IMR-90 (cell line): ENCODE measurements around the gene GPR37. TPM values are rescaled to one million over a fixed set of nuclear protein-coding genes. Genes with fewer than 3 reads are reported as not detected.

Source experiments
- ATAC-seq: fragments of 200-7000 bp; cut with Tn5 transposase; 2 replicates; pipeline ENCODE4 v1.9.1; 2020; ENCODE audit warnings: low read depth, mild to moderate bottlenecking, moderate library complexity
- BruUV-seq: library from RNA; stranded (reverse); fragments of 400-500 nt; replicated peaks from 2 replicates; lab custom pipeline; 2021; lab: Mats Ljungman, UMichigan
- CTCF ChIA-PET: fragments of 300-600 bp; formaldehyde crosslinking; extraction: SDS; loops from one replicate; lab custom pipeline; 2021; ENCODE audit warnings: antibody characterized with exemption; lab: Yijun Ruan, JAX
- POLR2A ChIA-PET: fragments of 300-600 bp; sonication (Branson Sonifier 250); formaldehyde crosslinking; loops from one replicate; lab custom pipeline; 2022; ENCODE audit warnings: antibody characterized with exemption; ENCODE audit not compliant: unreplicated experiment; lab: Charles Lee
- DNase-seq: peaks from one replicate; pipeline ENCODE4 v3.0.0; 2013
- H2AFZ ChIP-seq: replicated peaks from 2 replicates; pipeline ENCODE3; 2013; ENCODE audit warnings: low read length, mild to moderate bottlenecking; ENCODE audit not compliant: poor library complexity
- H2AK5ac ChIP-seq: 2 replicates; pipeline ENCODE4 v1.6.1; 2013; ENCODE audit warnings: low read depth, low read length, inconsistent platforms
- H2AK9ac ChIP-seq: replicated peaks from 2 replicates; pipeline ENCODE3; 2013; ENCODE audit warnings: mild to moderate bottlenecking, low read depth, low read length, moderate library complexity; ENCODE audit not compliant: poor library complexity
- H2BK120ac ChIP-seq: 2 replicates; pipeline ENCODE4 v1.6.1; 2013; ENCODE audit warnings: low read depth, low read length, inconsistent platforms
- H2BK15ac ChIP-seq: 3 replicates; pipeline ENCODE4 v1.6.1; 2013; ENCODE audit warnings: low read depth, low read length, inconsistent platforms
- H2BK20ac ChIP-seq: 2 replicates; pipeline ENCODE4 v1.6.1; 2013; ENCODE audit warnings: low read depth, mild to moderate bottlenecking, inconsistent platforms, low read length, moderate library complexity
- H2BK5ac ChIP-seq: 2 replicates; pipeline ENCODE4 v1.6.1; 2013; ENCODE audit warnings: mild to moderate bottlenecking, low read depth, low read length, inconsistent platforms; ENCODE audit not compliant: poor library complexity, severe bottlenecking
- H3K14ac ChIP-seq: replicated peaks from 2 replicates; pipeline ENCODE4 v1.6.1; 2013; ENCODE audit warnings: low read depth, low read length, inconsistent platforms
- H3K18ac ChIP-seq: 2 replicates; pipeline ENCODE4 v1.6.1; 2013; ENCODE audit warnings: low read depth, low read length, control low read depth
- H3K23ac ChIP-seq: 2 replicates; pipeline ENCODE4 v1.6.1; 2013; ENCODE audit warnings: low read depth, low read length, inconsistent platforms
- H3K27ac ChIP-seq: 2 replicates; pipeline ENCODE4 v1.5.1; 2013; ENCODE audit warnings: mild to moderate bottlenecking, control low read depth, low read length; ENCODE audit not compliant: insufficient read depth
- H3K27me3 ChIP-seq: 2 replicates; pipeline ENCODE4 v1.6.1; 2013; ENCODE audit warnings: low read length; ENCODE audit not compliant: control insufficient read depth, insufficient read depth
- H3K36me3 ChIP-seq: 2 replicates; pipeline ENCODE4 v1.6.1; 2013; ENCODE audit warnings: low read length, mixed read lengths; ENCODE audit not compliant: control insufficient read depth, insufficient read depth
- H3K4ac ChIP-seq: 2 replicates; pipeline ENCODE4 v1.6.1; 2013; ENCODE audit warnings: low read depth, low read length, inconsistent platforms
- H3K4me1 ChIP-seq: 2 replicates; pipeline ENCODE4 v1.6.1; 2013; ENCODE audit warnings: low read length, mixed read lengths; ENCODE audit not compliant: control insufficient read depth, insufficient read depth
- H3K4me2 ChIP-seq: 2 replicates; pipeline ENCODE4 v1.6.1; 2013; ENCODE audit warnings: low read depth, mild to moderate bottlenecking, control low read depth, low read length, moderate library complexity
- H3K4me3 ChIP-seq: 2 replicates; pipeline ENCODE4 v1.5.1; 2013; ENCODE audit warnings: low read depth, mild to moderate bottlenecking, control low read depth, low read length, moderate library complexity; ENCODE audit not compliant: insufficient read depth
- H3K56ac ChIP-seq: 2 replicates; pipeline ENCODE4 v1.6.1; 2013; ENCODE audit warnings: low read length, inconsistent platforms; ENCODE audit not compliant: insufficient read depth; ENCODE audit errors: extremely low read depth
- H3K79me1 ChIP-seq, 2 experiments: 2 replicates each; pipeline ENCODE4 v1.6.1; 2013; ENCODE audit warnings: low read length in 2 of 2, inconsistent platforms in 1 of 2, low read depth in 1 of 2
- H3K9ac ChIP-seq: 2 replicates; pipeline ENCODE4 v1.6.1; 2013; ENCODE audit warnings: low read depth, low read length, control low read depth
- H3K9me1 ChIP-seq: 2 replicates; pipeline ENCODE4 v1.6.1; 2013; ENCODE audit warnings: low read length, inconsistent platforms; ENCODE audit not compliant: insufficient read depth
- H3K9me3 ChIP-seq: 2 replicates; pipeline ENCODE4 v1.6.1; 2013; ENCODE audit warnings: low read length; ENCODE audit not compliant: control insufficient read depth, insufficient read depth
- H4K20me1 ChIP-seq: 2 replicates; pipeline ENCODE4 v1.6.1; 2013; ENCODE audit warnings: low read length, inconsistent platforms; ENCODE audit not compliant: insufficient read depth
- H4K5ac ChIP-seq: 2 replicates; pipeline ENCODE4 v1.6.1; 2013; ENCODE audit warnings: mild to moderate bottlenecking, low read depth, low read length, control low read depth
- H4K8ac ChIP-seq, 2 experiments: 2 replicates each; pipeline ENCODE4 v1.6.1; 2013; ENCODE audit warnings: low read depth in 2 of 2, low read length in 2 of 2, control low read depth in 1 of 2, inconsistent platforms in 1 of 2
- H4K91ac ChIP-seq: 2 replicates; pipeline ENCODE4 v1.6.1; 2013; ENCODE audit warnings: low read depth, low read length, inconsistent platforms; ENCODE audit not compliant: insufficient read depth
- BHLHE40 ChIP-seq: fragments of 150-350 bp; IDR thresholded peaks from 2 replicates; pipeline ENCODE4 v1.6.1; 2016; ENCODE audit warnings: mild to moderate bottlenecking, low read depth, low read length
- CEBPB ChIP-seq: IDR thresholded peaks from 2 replicates; pipeline ENCODE4 v1.6.1; 2012; ENCODE audit warnings: low read depth, low read length, improper control_type of control experiment
- CHD1 ChIP-seq: IDR thresholded peaks from 2 replicates; pipeline ENCODE4 v1.6.1; 2012; ENCODE audit warnings: low read depth, low read length, improper control_type of control experiment
- FOS ChIP-seq: fragments of 150-350 bp; IDR thresholded peaks from 2 replicates; pipeline ENCODE4 v1.6.1; 2016; ENCODE audit warnings: low read depth, low read length
- MAZ ChIP-seq: IDR thresholded peaks from 2 replicates; pipeline ENCODE4 v1.6.1; 2012; ENCODE audit warnings: low read depth, mild to moderate bottlenecking, low read length, improper control_type of control experiment, moderate library complexity, borderline replicate concordance
- MXI1 ChIP-seq: IDR thresholded peaks from 2 replicates; pipeline ENCODE4 v1.6.1; 2012; ENCODE audit warnings: low read depth, mild to moderate bottlenecking, low read length, moderate library complexity, borderline replicate concordance
- NFE2L2 ChIP-seq: fragments of 150-350 bp; IDR thresholded peaks from 2 replicates; pipeline ENCODE4 v1.6.1; 2016; ENCODE audit warnings: low read depth, mild to moderate bottlenecking, low read length
- POLR2A ChIP-seq: IDR thresholded peaks from 2 replicates; pipeline ENCODE4 v1.6.1; 2012; ENCODE audit warnings: mild to moderate bottlenecking, low read depth, low read length
- RAD21 ChIP-seq: IDR thresholded peaks from 2 replicates; pipeline ENCODE4 v1.6.1; 2012; ENCODE audit warnings: low read length, improper control_type of control experiment
- RCOR1 ChIP-seq: IDR thresholded peaks from 2 replicates; pipeline ENCODE4 v1.6.1; 2012; ENCODE audit warnings: mild to moderate bottlenecking, low read length, improper control_type of control experiment; ENCODE audit not compliant: insufficient replicate concordance
- RFX5 ChIP-seq: IDR thresholded peaks from 2 replicates; pipeline ENCODE4 v1.8.0; 2012; ENCODE audit warnings: low read depth, mild to moderate bottlenecking, low read length, moderate library complexity
- SMC3 ChIP-seq: fragments of 150-350 bp; IDR thresholded peaks from 2 replicates; pipeline ENCODE4 v1.6.1; 2016; ENCODE audit warnings: low read depth, mild to moderate bottlenecking, antibody characterized with exemption, low read length, moderate library complexity
- WGBS, 2 experiments: methylation state at CpG; one replicate each; pipeline versions ENCODE4 v1.1.5 to v1.1.7; 2013; ENCODE audit warnings: missing lambda C conversion rate in 2 of 2; ENCODE audit not compliant: insufficient read length in 1 of 2; ENCODE audit errors: extremely low coverage in 2 of 2; 5-methylcytosine and 5-hydroxymethylcytosine counted together
- dilution Hi-C: fragments of 300-500 bp; cut with HindIII; formaldehyde crosslinking; loops from one replicate; pipeline ENCODE4 v1.14.3; 2018; ENCODE audit warnings: low sequenced_read_pairs; ENCODE audit not compliant: unreplicated experiment
- in situ Hi-C: fragments of 300-500 bp; cut with MboI; formaldehyde crosslinking; loops from 3 replicates; pipeline ENCODE4 v1.14.3; 2019; ENCODE audit warnings: low sequenced_read_pairs, inconsistent platforms, mixed read lengths
- intact Hi-C: fragments of 100-400 bp; cut with micrococcal nuclease; formaldehyde crosslinking; loops from 2 replicates; pipeline ENCODE4 v1.10.0; 2022
- polyA plus RNA-seq, 3 experiments: library from polyadenylated mRNA; depleted of rRNA; stranded (reverse); fragments of >200 nt; gene quantifications; 2 replicates each; pipeline ENCODE4 v1.2.3, GENCODE V29; 2012; ENCODE audit warnings: low replicate concordance in 1 of 3
- total RNA-seq: library from RNA; depleted of rRNA; stranded (reverse); fragments of >200 nt; gene quantifications from 2 replicates; pipeline ENCODE4 v1.2.3, GENCODE V29; 2012
- TF ChIP-seq, protein P1 (sequence below): conservative IDR thresholded peaks from 2 replicates; pipeline ENCODE4 v1.5.1; 2012; ENCODE audit warnings: mild to moderate bottlenecking, low read depth, low read length, improper control_type of control experiment
- TF ChIP-seq, protein P2 (sequence below): fragments of 150-350 bp; IDR thresholded peaks from 2 replicates; pipeline ENCODE4 v1.6.1; 2017; ENCODE audit warnings: mild to moderate bottlenecking, antibody characterized with exemption, low read length, low read depth
- TF ChIP-seq, protein P3 (sequence below): fragments of 150-350 bp; IDR thresholded peaks from 2 replicates; pipeline ENCODE4 v1.6.1; 2016; ENCODE audit warnings: low read depth, mild to moderate bottlenecking, low read length, moderate library complexity, borderline replicate concordance

The GPR37 gene
- total and polyA plus RNA-seq, 2 of the 4 experiments (the other 2 are of a cell fraction), result 4.6 to 9.3 TPM

DNA sequence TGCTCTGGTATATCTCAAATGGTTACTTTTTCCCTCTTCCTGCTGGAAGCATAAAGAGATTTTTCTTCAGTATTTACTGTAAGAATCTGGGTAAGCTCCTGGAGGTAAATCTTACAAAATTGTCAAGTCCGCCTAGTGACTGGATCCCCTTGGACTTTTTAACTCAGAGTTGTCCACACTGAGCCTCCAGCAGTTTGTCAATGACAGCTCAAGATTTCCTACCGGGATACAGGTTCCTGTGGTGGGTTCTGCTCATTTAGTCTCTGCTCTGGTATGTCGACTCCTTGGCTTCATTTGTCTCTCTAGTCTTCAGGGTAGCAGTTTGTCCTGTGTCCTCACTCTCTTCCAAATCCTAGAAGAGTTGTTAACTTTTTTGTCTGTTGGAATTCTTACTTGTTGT lies 27.0 kb downstream of the GPR37 start:
- Histone ChIP-seq H2BK120ac (no peak overlapping the region), H3K18ac (no peak overlapping the region), H3K14ac (no peak overlapping the region), H4K8ac (no peak overlapping the region), H3K27me3 (no peaks in the 10 kb centered on the region), H3K4me2 (no peak overlapping the region), H2AFZ (no peak overlapping the region), H2BK5ac (no peak overlapping the region), H4K20me1 (no peaks in the 10 kb centered on the region), H3K9me1 (no peaks in the 10 kb centered on the region), H3K79me1 (peaks cover 0 to 2% of the 10 kb centered on the region in 2 experiments; a peak in 1 of 4 replicates), H3K9me3 (no peaks in the 10 kb centered on the region), H3K9ac (no peak overlapping the region), H3K36me3 (no peaks in the 10 kb centered on the region), H3K4me1 (no peaks in the 10 kb centered on the region), H4K91ac (no peak overlapping the region), H3K4me3 (no peak overlapping the region), H2BK15ac (no peak overlapping the region), H2AK9ac (no peak overlapping the region), H3K4ac (no peak overlapping the region), H2AK5ac (no peak overlapping the region), H3K27ac (no peak overlapping the region), H2BK20ac (no peak overlapping the region), H3K23ac (no peak overlapping the region), H3K56ac (no peak overlapping the region), H4K5ac (no peak overlapping the region)
- no peak for ATAC-seq
- dilution Hi-C loops, result no loop called here
- no peak for DNase-seq
- in situ Hi-C loops, result no loop called here
- TF ChIP-seq RFX5 (no peak), FOS (no peak), BHLHE40 (no peak), MAZ (no peak), RCOR1 (no peak), POLR2A (no peak), CHD1 (no peak), MXI1 (no peak), RAD21 (no peak), NFE2L2 (no peak), CEBPB (no peak), SMC3 (no peak)
- TF ChIP-seq, protein P1, sequence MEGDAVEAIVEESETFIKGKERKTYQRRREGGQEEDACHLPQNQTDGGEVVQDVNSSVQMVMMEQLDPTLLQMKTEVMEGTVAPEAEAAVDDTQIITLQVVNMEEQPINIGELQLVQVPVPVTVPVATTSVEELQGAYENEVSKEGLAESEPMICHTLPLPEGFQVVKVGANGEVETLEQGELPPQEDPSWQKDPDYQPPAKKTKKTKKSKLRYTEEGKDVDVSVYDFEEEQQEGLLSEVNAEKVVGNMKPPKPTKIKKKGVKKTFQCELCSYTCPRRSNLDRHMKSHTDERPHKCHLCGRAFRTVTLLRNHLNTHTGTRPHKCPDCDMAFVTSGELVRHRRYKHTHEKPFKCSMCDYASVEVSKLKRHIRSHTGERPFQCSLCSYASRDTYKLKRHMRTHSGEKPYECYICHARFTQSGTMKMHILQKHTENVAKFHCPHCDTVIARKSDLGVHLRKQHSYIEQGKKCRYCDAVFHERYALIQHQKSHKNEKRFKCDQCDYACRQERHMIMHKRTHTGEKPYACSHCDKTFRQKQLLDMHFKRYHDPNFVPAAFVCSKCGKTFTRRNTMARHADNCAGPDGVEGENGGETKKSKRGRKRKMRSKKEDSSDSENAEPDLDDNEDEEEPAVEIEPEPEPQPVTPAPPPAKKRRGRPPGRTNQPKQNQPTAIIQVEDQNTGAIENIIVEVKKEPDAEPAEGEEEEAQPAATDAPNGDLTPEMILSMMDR, result no peak
- TF ChIP-seq, protein P2, sequence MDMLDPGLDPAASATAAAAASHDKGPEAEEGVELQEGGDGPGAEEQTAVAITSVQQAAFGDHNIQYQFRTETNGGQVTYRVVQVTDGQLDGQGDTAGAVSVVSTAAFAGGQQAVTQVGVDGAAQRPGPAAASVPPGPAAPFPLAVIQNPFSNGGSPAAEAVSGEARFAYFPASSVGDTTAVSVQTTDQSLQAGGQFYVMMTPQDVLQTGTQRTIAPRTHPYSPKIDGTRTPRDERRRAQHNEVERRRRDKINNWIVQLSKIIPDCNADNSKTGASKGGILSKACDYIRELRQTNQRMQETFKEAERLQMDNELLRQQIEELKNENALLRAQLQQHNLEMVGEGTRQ, result no peak
- TF ChIP-seq, protein P3, sequence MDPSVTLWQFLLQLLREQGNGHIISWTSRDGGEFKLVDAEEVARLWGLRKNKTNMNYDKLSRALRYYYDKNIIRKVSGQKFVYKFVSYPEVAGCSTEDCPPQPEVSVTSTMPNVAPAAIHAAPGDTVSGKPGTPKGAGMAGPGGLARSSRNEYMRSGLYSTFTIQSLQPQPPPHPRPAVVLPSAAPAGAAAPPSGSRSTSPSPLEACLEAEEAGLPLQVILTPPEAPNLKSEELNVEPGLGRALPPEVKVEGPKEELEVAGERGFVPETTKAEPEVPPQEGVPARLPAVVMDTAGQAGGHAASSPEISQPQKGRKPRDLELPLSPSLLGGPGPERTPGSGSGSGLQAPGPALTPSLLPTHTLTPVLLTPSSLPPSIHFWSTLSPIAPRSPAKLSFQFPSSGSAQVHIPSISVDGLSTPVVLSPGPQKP, result no peak
- WGBS, 2 experiments, result 80% methylated on average over 1 of the region's 3 CpGs; no CpG with 5 or more reads in 1 of the 2 experiments
- no TSS peak for BruUV-seq
- ChIA-PET POLR2A (interaction anchor here (0.7 kb wide), 1 partner anchor 374 kb away, joined by 3 read pairs; no protein-coding TSS in a partner anchor), CTCF (interaction anchor here (0.6 kb wide), 2 partner anchors 12 to 21 kb away, joined by 3 read pairs; no protein-coding TSS in a partner anchor)
- intact Hi-C loops, result no loop called here
